A673 (cell line): ENCODE data around the gene ITGB1BP1. TPM values are rescaled to one million over a fixed set of nuclear protein-coding genes. Genes with fewer than 3 reads are reported as not detected.

Experiments used
- BruUV-seq: library from RNA; stranded (reverse); fragments of 400-500 nt; replicated peaks from 2 replicates; lab custom pipeline; 2021; lab: Mats Ljungman, UMichigan
- CTCF ChIA-PET: fragments of 300-600 bp; sonication (Branson Sonifier 250); formaldehyde crosslinking; loops from one replicate; lab custom pipeline; 2022; ENCODE audit warnings: antibody characterized with exemption; lab: Charles Lee
- POLR2A ChIA-PET: fragments of 300-600 bp; sonication (Branson Sonifier 250); formaldehyde crosslinking; loops from one replicate; lab custom pipeline; 2022; ENCODE audit warnings: antibody characterized with exemption; ENCODE audit not compliant: low non-redundant PET; lab: Charles Lee
- DNase-seq: peaks from one replicate; pipeline ENCODE4 v3.0.0-alpha.2; 2015; ENCODE audit warnings: low spot score
- H3K27ac ChIP-seq: fragments of 200-600 bp; sonication (generic); 2 replicates; pipeline ENCODE4 v1.5.1; 2016; ENCODE audit warnings: mixed run types, low read depth, mild to moderate bottlenecking, mixed read lengths, antibody characterized with exemption, low read length; ENCODE audit not compliant: poor library complexity, severe bottlenecking
- H3K27me3 ChIP-seq: fragments of 200-600 bp; sonication (generic); replicated peaks from 2 replicates; pipeline ENCODE4 v1.6.1; 2017; ENCODE audit warnings: mixed run types, low read depth, mild to moderate bottlenecking, mixed read lengths, antibody characterized with exemption, low read length; ENCODE audit not compliant: insufficient read depth, poor library complexity
- H3K36me3 ChIP-seq: fragments of 200-600 bp; sonication (generic); 2 replicates; pipeline ENCODE4 v1.6.1; 2016; ENCODE audit warnings: mixed run types, mild to moderate bottlenecking, mixed read lengths, antibody characterized with exemption, low read length; ENCODE audit not compliant: insufficient read depth, poor library complexity, severe bottlenecking
- H3K4me1 ChIP-seq: fragments of 200-600 bp; sonication (generic); 2 replicates; pipeline ENCODE4 v1.6.1; 2017; ENCODE audit warnings: mixed run types, mild to moderate bottlenecking, mixed read lengths, antibody characterized with exemption, low read length; ENCODE audit not compliant: insufficient read depth, poor library complexity, severe bottlenecking
- H3K4me3 ChIP-seq: fragments of 200-600 bp; sonication (generic); 2 replicates; pipeline ENCODE4 v1.5.1; 2016; ENCODE audit warnings: low read depth, mixed run types, mild to moderate bottlenecking, mixed read lengths, low read length; ENCODE audit not compliant: poor library complexity, severe bottlenecking
- H3K9me3 ChIP-seq: fragments of 200-600 bp; sonication (generic); 2 replicates; pipeline ENCODE4 v1.6.1; 2016; ENCODE audit warnings: mixed run types, low read depth, mild to moderate bottlenecking, mixed read lengths, antibody characterized with exemption, low read length; ENCODE audit not compliant: poor library complexity, severe bottlenecking
- CTCF ChIP-seq: fragments of 300-800, 200-600 bp; sonication (generic); conservative IDR thresholded peaks from 2 replicates; pipeline ENCODE4 v1.5.1; 2017; ENCODE audit warnings: low read depth, mild to moderate bottlenecking, antibody characterized with exemption, low read length, moderate library complexity, mixed read lengths
- EZH2 ChIP-seq: fragments of 200-600 bp; sonication (generic); IDR thresholded peaks from 2 replicates; pipeline ENCODE4 v1.6.1; 2017; ENCODE audit warnings: borderline replicate concordance, low read depth, mild to moderate bottlenecking, mixed read lengths, antibody characterized with exemption, low read length; ENCODE audit not compliant: poor library complexity, severe bottlenecking
- intact Hi-C: fragments of 100-400 bp; cut with micrococcal nuclease; formaldehyde crosslinking; loops from one replicate; pipeline ENCODE4 v1.10.0; 2022; ENCODE audit not compliant: unreplicated experiment
- total RNA-seq: library from RNA; stranded (reverse); gene quantifications from 2 replicates; pipeline ENCODE4 v1.2.3, GENCODE V29; 2021

ITGB1BP1 gene
- total RNA-seq, 1 experiment from 2014 or later = 138 TPM

GRCh38 chr2:9379391-9379755, 44.0 kb downstream of the ITGB1BP1 start:
- ChIA-PET POLR2A (no interaction called here), CTCF (no interaction called here)
- Histone ChIP-seq H3K27me3 (no peaks in the 10 kb centered on the region), H3K9me3 (no peaks in the 10 kb centered on the region), H3K36me3 (peaks cover 17% of the 10 kb centered on the region), H3K4me3 (no peak overlapping the region), H3K4me1 (peaks cover 42% of the 10 kb centered on the region), H3K27ac (peak overlapping the region; percentile 56)
- TF ChIP-seq CTCF (no peak), EZH2 (no peak)
- no TSS peak for BruUV-seq
- intact Hi-C loops = no loop called here
- DNase-seq = no peak

- peaks cover 15% of the 10 kb centered on the region for H3K36me3 ChIP-seq
Observed at GRCh38 chr2:9378433-9379390, 44.6 kb downstream of the ITGB1BP1 start.

GRCh38 chr2:9377461-9378097, 45.7 kb downstream of the ITGB1BP1 start:
- CTCF ChIA-PET = no interaction called here
- POLR2A ChIA-PET = no interaction called here
- H3K27ac ChIP-seq = peak overlapping the region; percentile 56
- H3K4me1 ChIP-seq = peaks cover 42% of the 10 kb centered on the region
- H3K4me3 ChIP-seq = no peak overlapping the region
- no peak for DNase-seq
- no peaks in the 10 kb centered on the region for H3K27me3 ChIP-seq
- intact Hi-C loops = no loop called here
- TF ChIP-seq CTCF (no peak), EZH2 (no peak)
- no peaks in the 10 kb centered on the region for H3K9me3 ChIP-seq
- peaks cover 15% of the 10 kb centered on the region for H3K36me3 ChIP-seq
- BruUV-seq = no TSS peak

More at GRCh38 chr2:9378433-9379390, 44.6 kb downstream of the ITGB1BP1 start:
- ChIA-PET CTCF (no interaction called here), POLR2A (no interaction called here)
- no TSS peak for BruUV-seq
- H3K4me3 ChIP-seq = no peak overlapping the region
- TF ChIP-seq EZH2 (no peak), CTCF (no peak)
- H3K9me3 ChIP-seq = no peaks in the 10 kb centered on the region
- peak overlapping the region; percentile 56 for H3K27ac ChIP-seq
- intact Hi-C loops = no loop called here
- peak; percentile 79 for DNase-seq
- peaks cover 42% of the 10 kb centered on the region for H3K4me1 ChIP-seq
- no peaks in the 10 kb centered on the region for H3K27me3 ChIP-seq
